Left hindlimb (tissue), 1 donor: Measurements from ENCODE around the gene LSM4.
A peak's percentile ranks its signal among the peaks of the same experiment; 100 is the strongest.
"Not testable (repeated sequence)": the region's sequence is repeated elsewhere in the genome, so short reads cannot be mapped to it uniquely, and the experiment has no call there.

ENCODE experiments used
- DNase-seq: peaks from one replicate; pipeline ENCODE4 v3.0.0-alpha.2; 2018

The LSM4 gene

DNA sequence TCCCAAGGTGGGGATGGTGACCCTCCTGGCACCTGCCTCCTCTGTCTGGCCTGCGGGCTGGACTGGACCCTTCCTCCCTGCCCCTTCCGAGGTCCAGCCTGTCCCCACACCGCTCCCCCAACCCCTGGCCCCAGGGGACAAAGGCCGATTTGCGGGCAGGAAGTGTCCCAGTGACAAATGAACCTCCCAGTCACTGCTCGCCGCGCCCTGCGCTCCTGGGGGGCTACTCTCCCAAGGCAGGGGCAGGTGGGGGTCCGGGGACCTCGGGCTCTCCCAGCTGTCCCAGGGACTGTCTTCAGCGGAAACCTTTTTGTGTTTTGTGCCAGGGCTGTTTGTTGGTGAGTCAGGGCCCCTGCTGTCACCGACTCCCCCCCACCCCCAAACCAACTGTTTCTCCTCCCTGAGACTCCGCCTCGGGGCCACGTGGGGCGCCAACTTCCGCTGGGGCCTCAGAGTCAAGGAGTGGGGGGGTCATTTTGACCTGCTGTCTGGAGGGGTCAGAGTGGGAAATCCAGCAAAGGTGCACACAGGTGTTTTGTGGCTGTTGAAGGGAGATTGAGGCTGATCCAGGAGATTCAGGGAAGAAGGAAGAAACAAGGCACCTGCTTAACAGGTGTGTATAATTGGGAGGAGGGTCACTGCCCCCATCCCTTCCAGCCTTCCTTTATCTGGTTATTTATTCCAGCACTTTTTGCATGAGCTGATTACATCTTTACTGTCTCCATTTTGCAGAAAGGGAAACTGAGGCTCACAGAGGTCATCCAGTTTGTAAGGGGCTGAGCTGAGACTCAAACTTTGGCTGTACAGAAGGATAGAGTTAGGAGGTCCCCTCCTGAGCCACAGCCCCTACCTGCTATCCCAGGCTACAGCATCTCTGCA is 18.4 kb upstream of the LSM4 start:
- peak; percentile 62 for DNase-seq

DNA sequence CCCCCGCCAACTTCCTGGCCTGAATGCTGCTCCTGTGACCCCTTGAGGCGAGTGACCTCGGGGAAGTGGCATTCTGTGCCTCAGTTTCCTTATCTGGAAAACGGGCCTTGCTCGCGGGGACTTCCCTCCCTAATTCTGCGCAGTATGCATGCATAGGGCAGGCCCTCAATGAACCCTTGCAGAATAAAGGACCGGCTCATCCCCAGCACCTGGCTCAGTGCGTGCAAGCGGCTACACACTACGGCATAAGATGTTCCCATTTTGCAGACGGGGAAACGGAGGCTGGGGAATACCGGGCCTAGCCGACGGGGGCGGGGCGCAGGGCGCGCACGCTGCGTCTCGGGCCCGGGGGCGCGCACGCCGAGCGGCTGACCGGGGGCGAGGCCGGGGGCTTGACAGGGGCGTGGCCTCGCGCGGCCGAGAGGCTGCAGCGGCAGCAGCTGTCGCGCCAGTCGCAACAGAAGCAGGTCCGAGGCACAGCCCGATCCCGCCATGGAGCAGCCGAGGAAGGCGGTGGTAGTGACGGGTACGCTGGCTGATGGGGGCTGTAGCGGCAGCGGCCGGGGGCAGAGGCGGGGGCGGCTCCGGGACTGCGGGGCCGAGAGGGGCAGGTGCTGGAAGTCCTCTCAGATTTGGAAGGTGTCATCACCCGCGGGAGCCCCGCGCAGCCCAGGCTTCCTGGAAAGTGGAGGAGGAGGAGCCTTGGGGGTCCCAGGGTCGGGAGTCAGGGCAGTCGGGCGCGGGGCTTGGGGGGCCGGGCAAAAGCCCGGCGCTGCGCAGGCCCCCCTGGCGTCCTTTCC is 17.5 kb upstream of the LSM4 start, which contains the start of gene PGPEP1:
Gene PGPEP1 (plus strand): TSS at position 409 of the 800 bp plus-strand sequence. CDS start 84 bp downstream, at position 493.
- DNase-seq = peak; percentile 79

DNA sequence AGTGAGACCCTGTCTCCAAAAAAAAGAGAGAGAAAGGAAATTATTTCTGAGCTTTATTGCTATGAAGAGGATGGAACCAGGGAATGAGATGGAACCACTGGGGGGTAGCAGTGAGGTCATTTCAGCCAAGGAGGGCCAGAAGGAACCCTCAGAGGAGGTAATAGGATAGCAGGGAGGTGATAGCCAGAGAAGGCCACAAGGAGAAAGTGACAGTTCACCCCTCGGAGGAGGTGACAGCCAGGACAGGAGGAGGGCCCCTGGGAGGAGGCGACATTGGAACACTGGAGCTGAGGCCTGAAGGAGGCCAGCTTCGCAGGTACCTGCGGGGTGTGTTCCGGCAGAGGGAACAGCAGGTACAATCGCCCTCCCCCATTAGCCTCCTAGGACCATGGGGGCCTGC is 16.8 kb upstream of the LSM4 start:
- DNase-seq = no peak

DNA sequence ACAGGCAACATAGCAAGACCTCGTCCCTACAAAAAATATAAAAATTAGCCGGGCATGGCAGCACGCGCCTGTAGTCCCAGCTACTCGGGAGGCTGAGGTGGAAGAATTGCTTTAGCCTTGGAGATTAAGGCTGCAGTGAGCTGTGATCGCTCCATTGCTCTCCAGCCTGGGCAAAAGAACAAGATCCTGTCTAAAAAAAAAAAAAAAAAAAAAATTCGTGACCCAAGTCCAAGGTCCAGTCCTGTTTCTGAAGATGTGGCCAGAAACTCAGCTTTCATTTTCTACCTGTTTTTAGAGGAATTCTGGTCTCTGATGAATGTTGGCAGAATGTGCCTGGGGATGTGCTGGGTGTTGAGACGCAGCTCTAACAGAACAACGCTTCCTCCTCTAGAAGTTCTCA is 15.7 kb upstream of the LSM4 start:
- DNase-seq = no peak

DNA sequence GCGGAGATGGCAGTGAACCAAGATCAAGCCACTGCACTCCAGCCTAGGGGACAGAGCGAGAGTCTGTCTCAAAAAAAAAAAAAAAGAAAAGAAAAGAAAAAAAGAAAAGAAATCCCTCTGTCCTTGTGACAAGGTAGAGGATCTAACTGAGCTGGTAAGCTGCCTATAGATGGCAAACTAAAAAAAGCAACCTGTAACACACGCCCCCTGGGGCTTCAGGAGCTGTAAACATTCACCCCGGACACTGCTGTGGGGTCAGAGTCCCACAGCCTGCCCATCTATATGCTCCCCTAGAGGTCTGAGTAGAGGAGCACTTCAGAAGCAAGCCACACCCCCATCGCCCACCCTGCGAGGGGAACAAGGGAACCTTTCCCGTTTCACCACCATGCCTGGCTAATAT is 13.2 kb upstream of the LSM4 start:
- DNase-seq = no peak

DNA sequence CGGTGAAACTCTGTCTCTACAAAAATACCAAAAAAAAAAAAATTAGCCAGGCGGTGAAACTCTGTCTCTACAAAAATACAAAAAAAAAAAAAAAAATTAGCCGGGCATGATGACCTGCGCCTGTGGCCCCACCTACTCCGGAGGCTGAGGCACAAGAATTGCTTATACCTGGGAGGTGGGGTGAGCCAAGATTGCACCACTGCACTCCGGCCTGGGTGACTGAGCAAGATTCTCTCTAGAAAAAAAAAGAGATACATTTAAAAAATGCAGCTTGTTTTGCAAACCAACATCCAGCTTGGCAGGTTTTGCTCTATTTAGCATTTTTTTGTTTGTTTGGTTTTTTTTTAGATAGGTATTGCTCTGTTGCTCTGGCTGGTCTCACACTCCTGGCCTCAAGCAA is 10.8 kb upstream of the LSM4 start:
- DNase-seq = no peak

DNA sequence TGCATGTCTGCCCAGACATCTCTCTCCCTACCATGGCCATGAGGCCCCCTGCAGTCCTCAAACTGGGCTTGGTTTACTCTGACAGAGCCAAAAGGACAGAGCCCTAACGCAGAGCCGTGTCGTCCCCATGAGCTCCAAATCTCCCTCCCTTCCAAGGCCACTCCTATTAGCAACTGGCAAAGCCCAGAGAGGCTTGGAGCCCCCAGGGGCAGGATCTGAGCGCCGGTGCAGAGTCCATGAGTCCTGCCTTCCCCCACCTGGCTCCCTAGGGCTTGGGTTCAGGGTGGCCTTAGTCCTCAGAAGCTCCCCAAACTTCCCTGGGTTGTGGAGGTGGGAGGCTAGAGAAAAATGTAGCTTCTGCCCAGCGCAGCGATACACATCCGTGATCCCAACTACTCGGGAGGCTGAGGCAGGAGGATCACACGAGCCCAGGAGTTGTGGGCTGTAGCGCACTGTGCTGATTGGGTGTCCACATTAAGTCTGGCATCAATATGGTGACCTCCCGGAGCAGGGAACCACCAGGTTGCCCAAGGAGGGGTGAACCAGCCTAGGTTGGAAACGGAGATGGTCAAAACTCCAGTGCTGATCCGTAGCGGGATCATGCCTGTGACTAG is 10.1 kb upstream of the LSM4 start:
- no peak for DNase-seq

DNA sequence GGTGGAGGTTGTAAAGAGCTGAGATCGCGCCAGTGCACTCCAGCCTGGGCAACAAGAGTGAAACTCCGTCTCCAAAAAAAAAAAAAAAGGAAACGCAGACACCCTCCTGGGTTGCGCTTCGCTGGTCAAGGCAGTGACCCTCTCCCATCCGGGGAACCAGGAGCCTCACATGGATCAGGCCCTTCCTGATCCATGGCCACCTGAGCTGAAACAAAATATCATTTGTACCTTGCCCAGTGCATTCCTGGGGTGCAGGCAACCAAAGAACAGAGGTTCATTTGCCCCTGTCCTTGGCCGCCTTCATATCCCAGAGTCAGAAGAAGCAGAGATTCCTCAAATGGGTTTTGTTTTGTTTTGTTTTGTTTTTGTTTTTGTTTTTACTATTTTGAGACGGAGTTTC is 8.0 kb upstream of the LSM4 start:
- no peak for DNase-seq

DNA sequence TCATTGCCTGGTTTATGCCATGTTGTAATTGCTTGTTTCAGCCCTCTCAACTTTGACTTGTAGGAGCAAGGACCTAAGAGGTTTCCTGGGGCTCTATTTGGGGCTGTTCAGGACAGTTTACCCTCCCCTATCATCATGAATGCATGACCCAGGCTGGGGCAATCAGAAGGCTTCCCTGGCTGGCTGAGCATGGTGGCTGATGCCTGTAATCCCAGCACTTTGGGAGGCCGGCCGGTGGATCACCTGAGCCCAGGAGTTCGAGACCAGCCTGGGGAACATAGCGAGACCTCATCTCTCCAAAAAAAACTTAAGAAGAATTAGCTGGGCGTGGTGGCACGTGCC is 6.1 kb upstream of the LSM4 start:
- no peak for DNase-seq

DNA sequence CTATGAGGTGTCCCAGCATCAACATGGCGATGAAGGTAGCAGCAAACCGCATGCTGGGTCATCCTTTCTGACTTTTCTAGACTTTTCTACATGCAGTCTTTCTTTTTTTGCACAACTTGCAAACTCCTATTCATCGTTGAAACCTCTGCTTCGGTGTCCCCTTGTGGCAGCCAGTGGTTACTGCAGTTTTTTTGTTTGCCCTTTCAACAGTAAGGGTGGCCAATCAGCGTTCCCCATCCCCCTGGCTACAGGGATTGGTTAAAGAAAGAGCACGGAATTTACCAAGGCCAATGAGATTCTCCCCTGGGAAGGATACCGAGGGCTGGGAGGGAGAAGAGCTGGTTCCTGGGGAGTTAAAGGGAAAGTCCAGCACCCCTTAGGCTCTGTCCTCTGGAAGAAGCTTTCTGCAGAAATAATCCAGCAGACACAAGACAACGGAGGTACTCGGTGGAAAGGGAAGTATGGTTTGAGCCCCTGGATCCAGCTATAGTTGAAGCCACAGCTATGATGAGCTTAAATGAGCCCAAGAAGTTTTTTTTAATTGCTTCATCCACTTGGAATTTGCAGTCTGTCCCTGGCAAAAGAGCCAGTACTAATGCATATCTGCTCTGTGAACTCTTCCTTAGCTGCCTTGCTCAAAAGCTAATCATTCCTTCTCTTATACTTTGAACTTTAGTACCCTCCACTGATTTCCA is 5.6 kb upstream of the LSM4 start:
- peak; percentile 94 for DNase-seq

DNA sequence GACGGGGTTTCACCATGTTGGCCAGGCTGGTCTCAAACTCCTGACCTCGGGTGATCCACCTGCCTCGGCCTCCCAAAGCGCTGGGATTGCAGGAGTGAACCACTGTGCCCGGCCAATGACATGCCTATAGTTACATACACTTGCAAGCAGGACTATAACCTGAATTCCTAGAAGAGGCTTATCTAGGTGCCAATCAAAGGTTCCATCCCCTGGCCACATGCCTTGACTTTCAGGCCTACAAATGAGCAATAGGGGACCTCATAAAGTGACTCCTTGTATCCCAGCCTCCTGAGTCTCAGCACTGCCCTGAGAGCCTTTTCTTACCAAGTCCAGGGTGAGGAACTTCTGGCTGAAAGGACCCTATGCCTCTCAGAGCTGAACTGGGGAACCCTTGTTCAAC is 3.9 kb upstream of the LSM4 start:
- no peak for DNase-seq

DNA sequence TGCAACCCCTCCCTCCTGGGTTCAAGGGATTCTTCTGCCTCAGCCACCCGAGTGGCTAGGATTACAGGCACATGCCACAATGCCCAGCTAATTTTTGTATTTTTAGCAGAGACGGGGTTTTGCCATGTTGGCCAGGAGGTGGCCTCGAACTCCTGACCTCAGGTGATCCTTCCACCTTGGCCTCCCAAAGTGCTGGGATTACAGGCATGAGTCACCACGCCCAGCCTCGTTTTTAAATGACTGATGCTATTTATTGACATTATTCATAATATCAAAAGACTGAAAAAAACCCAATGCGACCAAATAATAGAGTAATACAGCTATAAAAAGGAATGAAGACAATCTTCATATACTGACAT is 1.5 kb upstream of the LSM4 start:
- not testable (repeated sequence) for DNase-seq

DNA sequence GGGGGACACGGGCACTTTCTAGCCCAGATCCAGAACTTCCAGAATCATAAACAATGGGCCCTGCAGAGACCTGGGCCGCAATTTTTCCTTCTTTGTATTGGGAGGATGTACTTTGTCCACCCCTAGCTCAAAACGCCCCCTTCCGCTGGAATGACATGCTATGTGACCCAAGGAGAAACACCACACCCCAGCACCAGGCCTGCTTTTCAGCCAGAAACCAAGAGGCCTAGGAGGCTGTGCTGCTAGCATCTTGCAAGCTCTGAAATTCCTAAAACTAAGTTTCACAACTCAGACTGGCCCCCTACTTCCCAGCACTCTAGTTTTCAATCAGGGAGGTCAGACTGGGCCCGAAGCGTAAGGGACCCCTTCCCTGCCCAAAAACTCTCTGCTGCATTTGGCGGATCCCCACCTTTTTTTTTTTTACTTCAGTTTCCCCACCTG is 538 bp downstream of the LSM4 start:
- no peak for DNase-seq

DNA sequence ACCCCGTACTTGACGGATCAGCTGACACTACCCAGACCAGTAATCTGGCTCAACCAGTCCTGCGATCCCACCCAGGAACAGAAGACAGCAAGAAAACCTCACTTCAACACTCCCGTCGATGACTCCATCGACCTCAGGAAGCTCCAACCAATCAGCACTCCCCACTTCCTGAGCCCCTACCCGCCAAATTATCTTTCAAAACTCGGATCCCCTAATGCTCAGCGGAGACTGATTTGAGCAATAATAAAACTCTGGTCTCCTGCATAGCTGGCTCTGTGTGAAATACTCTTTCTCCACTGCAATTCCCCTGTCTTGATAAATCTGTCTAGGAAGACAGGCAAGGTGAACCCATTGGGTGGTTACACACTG is 1.2 kb downstream of the LSM4 start:
- DNase-seq = no peak

DNA sequence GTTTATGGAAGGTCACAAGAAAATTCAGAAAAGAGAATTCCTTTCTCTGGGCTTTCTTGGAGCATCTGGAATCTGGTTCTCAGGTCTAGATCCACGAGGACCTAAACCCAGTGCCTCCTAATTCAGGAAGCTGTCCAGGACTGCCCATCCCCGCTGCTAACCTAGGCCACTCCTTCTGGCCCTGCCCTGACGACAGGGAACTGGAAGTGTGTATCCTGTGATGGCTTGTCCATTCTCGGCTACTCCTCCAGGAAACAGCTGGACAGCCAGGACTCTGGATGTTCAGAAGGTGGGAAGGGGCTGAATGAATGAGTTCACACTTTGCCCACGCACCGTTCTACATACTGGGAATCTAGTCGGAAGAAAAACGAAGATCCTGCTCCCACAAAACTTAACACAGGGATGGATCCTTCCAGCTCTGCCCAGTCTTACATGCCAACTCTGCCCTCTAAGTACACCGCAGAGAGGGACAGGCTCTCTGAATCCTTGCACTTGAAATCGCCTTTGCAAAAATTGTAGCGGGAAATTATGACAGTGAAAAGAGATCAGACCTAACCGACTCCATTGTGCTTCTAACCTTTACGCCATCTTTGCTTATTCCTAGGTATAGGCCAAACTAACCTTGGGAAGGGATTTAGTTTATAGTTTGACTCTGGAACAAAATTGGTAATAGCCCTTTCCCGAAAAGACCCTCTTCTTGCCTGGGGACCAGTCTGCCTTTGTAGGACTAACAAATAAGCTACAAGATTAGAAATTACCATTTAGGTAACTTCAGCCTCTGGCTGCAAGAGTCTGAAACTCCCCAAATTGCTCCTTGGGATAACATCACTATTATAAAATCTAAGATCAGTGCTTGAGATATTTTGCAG is 1.8 kb downstream of the LSM4 start:
- no peak for DNase-seq

DNA sequence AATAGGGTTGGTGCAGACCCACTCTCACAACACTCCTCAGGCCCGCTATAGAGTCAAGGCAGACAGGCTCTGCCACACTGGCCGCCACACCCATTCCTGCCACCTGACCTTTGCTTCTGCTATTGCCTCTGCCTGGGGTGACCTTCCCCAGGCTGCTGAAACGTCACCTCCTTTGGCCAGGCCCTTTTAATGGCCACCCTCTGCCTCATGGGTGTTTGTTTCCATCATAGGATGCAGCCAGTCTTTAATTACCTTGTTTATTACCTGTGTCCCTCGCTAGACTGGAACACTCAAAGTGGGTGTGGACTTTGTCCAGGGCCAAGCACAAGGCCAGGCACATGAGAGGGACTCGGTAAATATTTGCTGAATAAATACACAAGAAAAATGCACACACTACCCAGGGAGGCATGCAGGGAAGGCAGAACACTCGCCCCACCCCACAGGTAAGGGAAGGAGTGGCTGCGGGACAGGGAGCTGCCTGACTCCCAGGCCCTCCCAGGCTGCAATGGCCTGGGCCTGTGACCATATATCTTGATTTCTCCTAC is 3.2 kb downstream of the LSM4 start:
- DNase-seq = no peak

DNA sequence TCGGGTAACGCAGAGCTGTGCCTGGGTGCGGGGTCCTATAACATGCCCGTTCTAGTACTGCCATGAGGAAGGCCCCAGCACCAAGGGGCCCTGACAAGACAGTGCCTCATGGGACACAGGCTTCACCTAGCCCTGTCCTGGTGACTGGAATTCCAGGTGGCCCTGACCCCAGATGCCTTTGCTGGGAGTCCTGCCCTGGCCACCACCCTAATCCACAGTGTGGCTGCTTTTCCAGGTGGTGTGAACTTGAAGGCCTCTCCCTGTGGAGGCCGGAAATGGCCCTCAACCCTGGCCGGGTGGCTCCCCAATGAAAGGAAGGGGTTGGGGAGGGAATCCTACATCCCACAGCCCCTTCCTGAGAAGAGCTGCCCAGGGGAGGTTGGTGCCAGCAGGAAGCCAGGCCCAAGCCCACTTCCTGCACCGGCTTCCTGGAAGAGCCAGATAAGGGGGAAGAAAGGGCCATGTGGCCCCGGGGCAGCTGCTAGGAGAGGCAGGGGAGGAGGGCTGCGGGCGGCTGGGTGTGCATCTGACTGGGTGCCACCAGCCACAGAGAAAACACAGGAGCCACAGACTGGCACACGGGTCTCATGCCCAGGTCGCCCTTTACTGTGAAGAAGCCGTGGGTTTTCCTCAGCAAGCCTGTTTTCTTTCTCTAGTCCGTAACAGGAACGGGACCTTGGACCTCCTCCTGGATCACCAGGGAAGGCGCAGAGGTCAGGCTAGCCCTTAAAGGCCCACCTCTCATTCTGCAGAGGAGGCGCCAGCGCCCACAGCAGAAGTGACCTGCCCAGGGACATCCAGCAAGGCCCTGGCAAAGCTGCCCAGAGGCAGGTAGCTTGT is 4.7 kb downstream of the LSM4 start:
- DNase-seq = no peak

DNA sequence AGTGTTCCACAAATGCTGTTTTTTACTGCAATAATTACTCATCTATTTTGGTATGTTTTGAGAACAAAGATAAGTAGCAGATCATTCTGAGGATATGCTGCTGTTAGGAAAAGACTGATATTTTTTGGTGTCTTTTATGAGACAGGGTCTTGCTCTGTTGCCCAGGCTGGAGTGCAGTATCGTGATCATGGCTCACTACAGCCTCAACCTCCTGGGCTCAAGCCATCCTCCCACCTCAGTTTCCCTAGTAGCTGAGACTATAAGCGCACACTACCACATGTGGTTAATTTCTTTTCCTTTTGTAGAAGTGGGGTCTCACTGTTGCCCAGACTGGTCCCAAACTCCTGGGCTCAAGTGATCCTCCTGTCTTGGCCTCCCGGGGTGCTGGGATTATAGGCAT is 9.5 kb downstream of the LSM4 start:
- no peak for DNase-seq

DNA sequence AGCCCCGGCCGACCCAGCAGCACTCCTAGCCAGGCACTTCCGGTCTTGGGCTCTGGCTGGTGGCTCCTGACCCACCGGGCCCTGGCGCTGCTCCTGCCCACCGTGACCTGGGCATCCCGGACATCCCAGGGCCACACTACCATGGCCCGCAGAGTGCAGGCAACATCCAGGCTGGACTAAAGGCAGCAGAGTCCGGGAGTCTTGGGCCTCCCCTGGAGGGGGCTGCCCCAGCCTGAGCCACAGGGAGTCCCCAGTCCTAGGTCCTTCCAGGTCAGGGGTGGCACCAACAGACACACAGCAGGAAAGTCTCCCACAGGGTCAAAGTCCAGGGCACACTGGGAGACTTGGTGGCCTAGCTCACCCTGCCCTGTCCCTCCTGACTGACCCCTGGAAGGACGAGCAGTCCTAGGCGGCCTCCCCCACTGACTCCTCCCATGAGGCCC is 10.8 kb downstream of the LSM4 start:
- no peak for DNase-seq

DNA sequence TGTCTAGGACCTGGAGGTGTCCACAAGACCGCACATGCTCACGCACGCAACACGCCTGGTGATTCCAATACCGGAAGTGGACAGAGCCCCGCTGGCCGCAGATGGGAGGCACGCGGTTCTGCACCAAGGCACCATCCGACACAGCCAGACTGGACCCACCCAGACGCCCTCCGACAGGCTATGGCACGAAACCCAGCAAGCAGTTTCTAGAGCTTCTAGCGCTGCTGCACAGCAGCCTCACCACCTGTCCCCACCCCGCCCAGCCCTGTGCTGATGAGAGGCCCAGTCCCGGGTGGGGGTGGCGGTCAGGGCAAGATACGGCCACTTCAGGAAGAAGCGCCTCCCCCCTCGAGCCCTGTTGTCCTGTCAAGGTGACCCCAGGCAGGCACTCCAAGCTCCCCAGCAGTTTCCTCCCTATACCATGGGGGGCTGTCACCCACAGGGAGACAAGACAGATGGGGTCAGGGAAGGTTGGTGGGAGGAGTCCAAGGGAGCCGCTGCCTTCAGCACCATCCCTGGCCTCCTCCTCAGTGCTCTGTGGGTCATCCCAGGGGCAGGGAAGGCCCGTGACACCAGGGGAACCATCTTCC is 11.3 kb downstream of the LSM4 start:
- no peak for DNase-seq
